Activated naive CD8-positive, alpha-beta T cell treated with anti-CD3 and anti-CD28 coated beads, Interleukin-2, amount 10 ng/mL, durations not matched to agents 7 days and 5 days (primary cell): ENCODE data around the gene RNF187. TPM values are rescaled to one million over a fixed set of nuclear protein-coding genes. Genes with fewer than 3 reads are reported as not detected.

Experiments
- ATAC-seq: fragments of 150-1000 bp; cut with Tn5 transposase; one replicate; pipeline ENCODE4 v1.10.0; 2021; ENCODE audit warnings: low read depth, moderate library complexity
- POLR2A ChIA-PET: fragments of 350-600 bp; sonication (Branson Sonifier 250); formaldehyde crosslinking; loops from one replicate; lab custom pipeline; 2021; ENCODE audit warnings: antibody characterized with exemption; lab: Charles Lee
- DNase-seq: peaks from one replicate; pipeline ENCODE4 v3.0.0; 2021
- H3K27ac Mint-ChIP-seq: one replicate; pipeline ENCODE4 v1.8.0; 2022; ENCODE audit warnings: mild to moderate bottlenecking, mixed read lengths
- H3K27me3 Mint-ChIP-seq: one replicate; pipeline ENCODE4 v1.8.0; 2022; ENCODE audit warnings: mild to moderate bottlenecking, moderate library complexity, mixed read lengths
- H3K36me3 Mint-ChIP-seq: one replicate; pipeline ENCODE4 v1.8.0; 2021; ENCODE audit warnings: mild to moderate bottlenecking, mixed read lengths
- H3K4me1 Mint-ChIP-seq: one replicate; pipeline ENCODE4 v1.8.0; 2021; ENCODE audit warnings: mixed read lengths
- H3K4me3 Mint-ChIP-seq: one replicate; pipeline ENCODE4 v1.8.0; 2022; ENCODE audit warnings: mild to moderate bottlenecking, moderate library complexity, mixed read lengths
- H3K9me3 Mint-ChIP-seq: one replicate; pipeline ENCODE4 v1.8.0; 2021; ENCODE audit warnings: mixed read lengths
- total RNA-seq, 2 experiments: library from RNA; stranded (reverse); gene quantifications; one replicate each; pipeline ENCODE4 v1.2.3, GENCODE V29; 2021

The RNF187 gene
- total RNA-seq, 2 experiments from 2014 or later: 128 to 143 TPM

- Mint-ChIP-seq H3K4me3 (no peak overlapping the region), H3K9me3 (no peaks in the 10 kb centered on the region), H3K36me3 (peaks cover 3% of the 10 kb centered on the region), H3K27me3 (peaks cover 2% of the 10 kb centered on the region), H3K27ac (no peak overlapping the region), H3K4me1 (peaks cover 54% of the 10 kb centered on the region)
- POLR2A ChIA-PET: interaction anchor here (1.3 to 9.4 kb wide), 3 partner anchors 9 to 20 kb away, joined by 3 to 92 read pairs (median 4); a partner anchor contains a TSS
- DNase-seq: no peak
- ATAC-seq: no peak
These were observed 9.9 kb upstream of the RNF187 start for GRCh38 chr1:228477263-228477662.

- peak overlapping the region; percentile 44 for H3K4me3 Mint-ChIP-seq
- H3K36me3 Mint-ChIP-seq: peaks cover 3% of the 10 kb centered on the region
- no peaks in the 10 kb centered on the region for H3K9me3 Mint-ChIP-seq
- peak overlapping the region; percentile 82 for H3K27ac Mint-ChIP-seq
- POLR2A ChIA-PET: interaction anchor here (1.2 to 9.4 kb wide), 5 partner anchors 8 to 322 kb away, joined by 3 to 92 read pairs (median 8); partner anchors contain the start of gene RNF187
- ATAC-seq: no peak
- peaks cover 2% of the 10 kb centered on the region for H3K27me3 Mint-ChIP-seq
- no peak for DNase-seq
- peaks cover 50% of the 10 kb centered on the region for H3K4me1 Mint-ChIP-seq
These were observed 8.9 kb upstream of the RNF187 start for GRCh38 chr1:228478326-228478725.

- peaks cover 2% of the 10 kb centered on the region for H3K27me3 Mint-ChIP-seq
- ATAC-seq: peak; percentile 87
- POLR2A ChIA-PET: interaction anchor here (0.7 to 9.4 kb wide), 10 partner anchors 9 to 397 kb away, joined by 3 to 92 read pairs (median 4); partner anchors contain the start of genes RNF187 and TRIM11
- H3K27ac Mint-ChIP-seq: peak overlapping the region; percentile 92
- peaks cover 45% of the 10 kb centered on the region for H3K4me1 Mint-ChIP-seq
- H3K36me3 Mint-ChIP-seq: no peaks in the 10 kb centered on the region
- H3K4me3 Mint-ChIP-seq: peak overlapping the region; percentile 73
- DNase-seq: peak; percentile 55
- no peaks in the 10 kb centered on the region for H3K9me3 Mint-ChIP-seq
These were observed 8.1 kb upstream of the RNF187 start for GRCh38 chr1:228478912-228479711.

- DNase-seq: no peak
- Mint-ChIP-seq H3K27me3 (peaks cover 2% of the 10 kb centered on the region), H3K4me1 (peaks cover 39% of the 10 kb centered on the region), H3K27ac (no peak overlapping the region), H3K36me3 (peaks cover 5% of the 10 kb centered on the region), H3K9me3 (no peaks in the 10 kb centered on the region), H3K4me3 (no peak overlapping the region)
- POLR2A ChIA-PET: interaction anchor here (1.0 to 3.5 kb wide), 2 partner anchors 11 to 19 kb away, joined by 4 to 21 read pairs; no protein-coding TSS in a partner anchor
- no peak for ATAC-seq
These were observed 3.4 kb upstream of the RNF187 start for GRCh38 chr1:228483789-228484188.

- Mint-ChIP-seq H3K4me3 (peak overlapping the region; percentile 98), H3K4me1 (peaks cover 42% of the 10 kb centered on the region), H3K27ac (peak overlapping the region; percentile 100), H3K36me3 (peaks cover 21% of the 10 kb centered on the region), H3K9me3 (no peaks in the 10 kb centered on the region), H3K27me3 (no peaks in the 10 kb centered on the region)
- POLR2A ChIA-PET: interaction anchor here (0.7 to 6.0 kb wide), 13 partner anchors 8 to 405 kb away, joined by 3 to 111 read pairs (median 8); partner anchors contain the start of genes ARF1 and IBA57
- ATAC-seq (peak; percentile 67), DNase-seq (peak; percentile 81)
These were observed 416 bp upstream of the RNF187 start for GRCh38 chr1:228486596-228487335.

- no peaks in the 10 kb centered on the region for H3K9me3 Mint-ChIP-seq
- H3K4me1 Mint-ChIP-seq: peaks cover 35% of the 10 kb centered on the region
- H3K36me3 Mint-ChIP-seq: peaks cover 29% of the 10 kb centered on the region
- H3K27me3 Mint-ChIP-seq: no peaks in the 10 kb centered on the region
- peak overlapping the region; percentile 98 for H3K27ac Mint-ChIP-seq
- peak overlapping the region; percentile 98 for H3K4me3 Mint-ChIP-seq
- DNase-seq (no peak), ATAC-seq (no peak)
- POLR2A ChIA-PET: interaction anchor here (0.6 to 6.0 kb wide), 8 partner anchors 9 to 406 kb away, joined by 3 to 111 read pairs (median 8); partner anchors contain the start of genes ARF1 and TRIM11
These were observed 1.1 kb downstream of the RNF187 start for GRCh38 chr1:228488125-228488817.

GRCh38 chr1:228488818-228489674 lies 1.9 kb downstream of the RNF187 start:
- POLR2A ChIA-PET: interaction anchor here (5.1 to 6.0 kb wide), 2 partner anchors 25 to 31 kb away, joined by 97 to 111 read pairs; a partner anchor contains a TSS
- peak overlapping the region; percentile 98 for H3K27ac Mint-ChIP-seq
- ATAC-seq (no peak), DNase-seq (no peak)
- no peaks in the 10 kb centered on the region for H3K27me3 Mint-ChIP-seq
- peaks cover 33% of the 10 kb centered on the region for H3K36me3 Mint-ChIP-seq
- no peaks in the 10 kb centered on the region for H3K9me3 Mint-ChIP-seq
- peak overlapping the region; percentile 98 for H3K4me3 Mint-ChIP-seq
- H3K4me1 Mint-ChIP-seq: peaks cover 34% of the 10 kb centered on the region

GRCh38 chr1:228490120-228491078 lies 3.2 kb downstream of the RNF187 start:
- DNase-seq (no peak), ATAC-seq (no peak)
- Mint-ChIP-seq H3K27ac (peak overlapping the region; percentile 98), H3K27me3 (no peaks in the 10 kb centered on the region), H3K9me3 (no peaks in the 10 kb centered on the region), H3K4me3 (peak overlapping the region; percentile 98), H3K4me1 (peaks cover 34% of the 10 kb centered on the region), H3K36me3 (peaks cover 42% of the 10 kb centered on the region)
- POLR2A ChIA-PET: interaction anchor here (0.8 to 6.0 kb wide), 4 partner anchors 10 to 32 kb away, joined by 3 to 111 read pairs (median 52); a partner anchor contains a TSS

- POLR2A ChIA-PET: interaction anchor here (0.6 to 0.7 kb wide), 2 partner anchors 35 to 81 kb away, joined by 3 to 4 read pairs; no protein-coding TSS in a partner anchor
- no peak overlapping the region for H3K27ac Mint-ChIP-seq
- no peaks in the 10 kb centered on the region for H3K27me3 Mint-ChIP-seq
- H3K9me3 Mint-ChIP-seq: no peaks in the 10 kb centered on the region
- ATAC-seq (no peak), DNase-seq (no peak)
- H3K4me3 Mint-ChIP-seq: no peak overlapping the region
- peaks cover 37% of the 10 kb centered on the region for H3K4me1 Mint-ChIP-seq
- peaks cover 48% of the 10 kb centered on the region for H3K36me3 Mint-ChIP-seq
These were observed 6.2 kb downstream of the RNF187 start for GRCh38 chr1:228493141-228494043.

- H3K27me3 Mint-ChIP-seq: no peaks in the 10 kb centered on the region
- ATAC-seq (no peak), DNase-seq (no peak)
- H3K27ac Mint-ChIP-seq: no peak overlapping the region
- no peak overlapping the region for H3K4me3 Mint-ChIP-seq
- H3K36me3 Mint-ChIP-seq: peaks cover 48% of the 10 kb centered on the region
- POLR2A ChIA-PET: no interaction called here
- no peaks in the 10 kb centered on the region for H3K9me3 Mint-ChIP-seq
- H3K4me1 Mint-ChIP-seq: peaks cover 34% of the 10 kb centered on the region
These were observed 6.8 kb downstream of the RNF187 start for GRCh38 chr1:228494044-228494353.
